Fibroblast of lung (primary cell): Measurements from ENCODE around the gene PHF2. TPM values are rescaled to one million over a fixed set of nuclear protein-coding genes. Genes with fewer than 3 reads are reported as not detected.

Experiments
- DNase-seq, 2 donors: peaks; one replicate each; pipeline versions ENCODE4 v3.0.0 to v3.0.0-alpha.2; 2010; ENCODE audit warnings: low read depth in 2 of 2
- H2AFZ ChIP-seq: 2 replicates; pipeline ENCODE4 v1.5.1; 2012; ENCODE audit warnings: low read length, control low read depth, inconsistent platforms
- H3K27ac ChIP-seq: 2 replicates; pipeline ENCODE4 v1.5.1; 2011; ENCODE audit warnings: low read length, control low read depth; ENCODE audit not compliant: insufficient read depth
- H3K27me3 ChIP-seq: 2 replicates; pipeline ENCODE4 v1.5.1; 2011; ENCODE audit warnings: mild to moderate bottlenecking, low read length; ENCODE audit not compliant: control insufficient read depth, insufficient read depth
- H3K36me3 ChIP-seq: 2 replicates; pipeline ENCODE4 v1.5.1; 2011; ENCODE audit warnings: low read length; ENCODE audit not compliant: control insufficient read depth, insufficient read depth
- H3K4me1 ChIP-seq: 2 replicates; pipeline ENCODE4 v1.5.1; 2011; ENCODE audit warnings: low read length; ENCODE audit not compliant: control insufficient read depth, insufficient read depth; ENCODE audit errors: extremely low read depth
- H3K4me2 ChIP-seq: 2 replicates; pipeline ENCODE4 v1.5.1; 2011; ENCODE audit warnings: low read length, control low read depth; ENCODE audit not compliant: insufficient read depth; ENCODE audit errors: extremely low read depth
- H3K4me3 ChIP-seq, 4 experiments: fragments of 200-600 bp in 1 of 4; sonication (generic) in 1 of 4; replicated peaks in 1 of 4; 2 replicates each; pipeline ENCODE4 v1.5.1; 2011 to 2016; ENCODE audit warnings: low read length in 4 of 4, low read depth in 3 of 4, mild to moderate bottlenecking in 3 of 4, control low read depth in 2 of 4, inconsistent platforms in 1 of 4, mixed read lengths in 1 of 4; ENCODE audit not compliant: insufficient read depth in 1 of 4; ENCODE audit errors: control extremely low read depth in 1 of 4
- H3K79me2 ChIP-seq: 2 replicates; pipeline ENCODE4 v1.5.1; 2012; ENCODE audit warnings: mild to moderate bottlenecking, low read length, inconsistent platforms; ENCODE audit not compliant: control insufficient read depth, insufficient read depth
- H3K9ac ChIP-seq: 2 replicates; pipeline ENCODE4 v1.5.1; 2011; ENCODE audit warnings: mild to moderate bottlenecking, low read length, control low read depth; ENCODE audit not compliant: insufficient read depth
- H3K9me3 ChIP-seq: 2 replicates; pipeline ENCODE4 v1.5.1; 2012; ENCODE audit warnings: low read depth, low read length; ENCODE audit not compliant: control insufficient read depth, insufficient read depth
- H4K20me1 ChIP-seq: 2 replicates; pipeline ENCODE4 v1.5.1; 2011; ENCODE audit warnings: low read length; ENCODE audit not compliant: control insufficient read depth, insufficient read depth; ENCODE audit errors: extremely low read depth
- CTCF ChIP-seq, 2 donors: IDR thresholded peaks in 1 of 2; conservative IDR thresholded peaks in 1 of 2; 1 replicate in 1 of 2; 2 replicates in 1 of 2; pipeline ENCODE4 v1.5.1; 2011 to 2012; ENCODE audit warnings: low read length in 2 of 2, control low read depth in 1 of 2, inconsistent platforms in 1 of 2, low read depth in 1 of 2, mild to moderate bottlenecking in 1 of 2
- EZH2 ChIP-seq: IDR thresholded peaks from 2 replicates; pipeline ENCODE4 v1.5.1; 2012; ENCODE audit warnings: low read length, control low read depth, mild to moderate bottlenecking; ENCODE audit errors: missing control alignments
- polyA plus RNA-seq, 2 donors: library from polyadenylated mRNA; depleted of rRNA in 1 of 2; stranded (reverse) in 1 of 2; unstranded in 1 of 2; fragments of >200 nt; gene quantifications; 2 replicates each; pipeline ENCODE4 v1.2.1, GENCODE V29; 2011 to 2012; ENCODE audit warnings: missing spikeins in 1 of 2
- total RNA-seq: library from RNA; depleted of rRNA; stranded (reverse); fragments of >200 nt; gene quantifications from 2 replicates; pipeline ENCODE4 v1.2.1, GENCODE V29; 2014

Gene PHF2
- total and polyA plus RNA-seq, 2 donors (not counting 1 experiment from before 2014, with no cell fraction given) = 9.2 to 13.4 TPM

GRCh38 chr9:93580654-93581380 is 4.4 kb downstream of the PHF2 start:
- no peak overlapping the region for H3K27ac ChIP-seq
- TF ChIP-seq EZH2 (no peak), CTCF (conservative IDR thresholded peaks at IDR 0.05 in 1 of 2, IDR thresholded peaks at IDR 0.05 in 1 of 2; ENCODE audit: low read depth in 1 of 2, low read length in 2 of 2) (no peak)
- H2AFZ ChIP-seq = no peak overlapping the region
- no peak overlapping the region for H3K4me2 ChIP-seq
- no peaks in the 10 kb centered on the region for H3K9me3 ChIP-seq
- H4K20me1 ChIP-seq = no peaks in the 10 kb centered on the region
- no peak for DNase-seq
- H3K4me3 ChIP-seq = no peak overlapping the region
- H3K36me3 ChIP-seq = no peaks in the 10 kb centered on the region
- H3K9ac ChIP-seq = no peak overlapping the region
- no peaks in the 10 kb centered on the region for H3K4me1 ChIP-seq
- peaks cover 60% of the 10 kb centered on the region for H3K79me2 ChIP-seq
- H3K27me3 ChIP-seq = no peaks in the 10 kb centered on the region

GRCh38 chr9:93582115-93582514 is 5.7 kb downstream of the PHF2 start:
- DNase-seq = no peak
- H3K79me2 ChIP-seq = peaks cover 70% of the 10 kb centered on the region
- H3K9me3 ChIP-seq = no peaks in the 10 kb centered on the region
- H4K20me1 ChIP-seq = no peaks in the 10 kb centered on the region
- no peak overlapping the region for H3K9ac ChIP-seq
- no peaks in the 10 kb centered on the region for H3K4me1 ChIP-seq
- TF ChIP-seq EZH2 = no peak
- TF ChIP-seq CTCF (conservative IDR thresholded peaks at IDR 0.05 in 1 of 2, IDR thresholded peaks at IDR 0.05 in 1 of 2; ENCODE audit: low read depth in 1 of 2, low read length in 2 of 2) = no peak
- no peak overlapping the region for H2AFZ ChIP-seq
- no peaks in the 10 kb centered on the region for H3K36me3 ChIP-seq
- no peak overlapping the region for H3K4me2 ChIP-seq
- no peak overlapping the region for H3K4me3 ChIP-seq
- H3K27me3 ChIP-seq = no peaks in the 10 kb centered on the region
- no peak overlapping the region for H3K27ac ChIP-seq

- Histone ChIP-seq H4K20me1 (no peaks in the 10 kb centered on the region), H3K4me2 (no peak overlapping the region), H3K36me3 (no peaks in the 10 kb centered on the region), H3K4me1 (no peaks in the 10 kb centered on the region), H3K9ac (no peak overlapping the region), H3K79me2 (peaks cover 68% of the 10 kb centered on the region), H3K4me3 (no peak overlapping the region), H3K9me3 (no peaks in the 10 kb centered on the region), H2AFZ (no peak overlapping the region), H3K27ac (no peak overlapping the region), H3K27me3 (no peaks in the 10 kb centered on the region)
- TF ChIP-seq CTCF (conservative IDR thresholded peaks at IDR 0.05 in 1 of 2, IDR thresholded peaks at IDR 0.05 in 1 of 2; ENCODE audit: low read depth in 1 of 2, low read length in 2 of 2) (no peak), EZH2 (no peak)
- no peak for DNase-seq
Measured at GRCh38 chr9:93582550-93582949, 6.2 kb downstream of the PHF2 start.
